Fibroblast of pulmonary artery (primary cell): ENCODE results near the gene SPAG5.

Experiments used
- DNase-seq: peaks from one replicate; pipeline ENCODE4 v3.0.0-alpha.2; 2010; ENCODE audit warnings: low read depth
- H3K4me3 ChIP-seq: replicated peaks from 2 replicates; pipeline ENCODE4 v1.5.1; 2011; ENCODE audit warnings: low read depth, mild to moderate bottlenecking, control low read depth, low read length, moderate library complexity
- CTCF ChIP-seq: IDR thresholded peaks from 2 replicates; pipeline ENCODE4 v1.5.1; 2011; ENCODE audit warnings: mild to moderate bottlenecking, control low read depth, low read length, inconsistent platforms; ENCODE audit errors: missing control alignments

Gene SPAG5

GRCh38 chr17:28585851-28586250 is 13.0 kb downstream of the SPAG5 start:
- no peak for DNase-seq
- H3K4me3 ChIP-seq: no peak overlapping the region
- no peak for TF ChIP-seq CTCF

- no peak for DNase-seq
- TF ChIP-seq CTCF: no peak
- H3K4me3 ChIP-seq: no peak overlapping the region
Measured at GRCh38 chr17:28584434-28584833, 14.4 kb downstream of the SPAG5 start.

- no peak overlapping the region for H3K4me3 ChIP-seq
- no peak for DNase-seq
- TF ChIP-seq CTCF: no peak
Measured at GRCh38 chr17:28582513-28582912, 16.3 kb downstream of the SPAG5 start.

GRCh38 chr17:28580959-28581358 is 17.9 kb downstream of the SPAG5 start:
- no peak for TF ChIP-seq CTCF
- no peak for DNase-seq
- no peak overlapping the region for H3K4me3 ChIP-seq

GRCh38 chr17:28579526-28579925 is 19.3 kb downstream of the SPAG5 start:
- no peak overlapping the region for H3K4me3 ChIP-seq
- TF ChIP-seq CTCF: no peak
- DNase-seq: no peak

GRCh38 chr17:28578246-28579195 is 20.3 kb downstream of the SPAG5 start:
- DNase-seq: no peak
- no peak overlapping the region for H3K4me3 ChIP-seq
- no peak for TF ChIP-seq CTCF

GRCh38 chr17:28577466-28577824 is 21.4 kb downstream of the SPAG5 start:
- H3K4me3 ChIP-seq: no peak overlapping the region
- TF ChIP-seq CTCF: no peak
- no peak for DNase-seq
